Liver (tissue), 9 donors: Measurements from ENCODE around the gene WSCD2. TPM values are rescaled to one million over a fixed set of nuclear protein-coding genes. Genes with fewer than 3 reads are reported as not detected.

Experiments used
- DNase-seq: peaks from one replicate; pipeline ENCODE4 v3.0.0-alpha.2; 2017; ENCODE audit warnings: low spot score
- H3K27ac ChIP-seq, 2 donors: one replicate each; pipeline ENCODE4 v1.7.0; 2013; ENCODE audit warnings: inconsistent platforms in 2 of 2, low read length in 2 of 2, control low read depth in 1 of 2, low read depth in 1 of 2, mild to moderate bottlenecking in 1 of 2
- H3K27me3 ChIP-seq, 4 donors: one replicate each; pipeline versions ENCODE4 v1.6.1 to v1.7.0; 2013; ENCODE audit warnings: low read length in 3 of 4, inconsistent platforms in 1 of 4, mild to moderate bottlenecking in 1 of 4, moderate library complexity in 1 of 4; ENCODE audit not compliant: control insufficient read depth in 4 of 4, insufficient read depth in 4 of 4
- H3K36me3 ChIP-seq, 4 donors: one replicate each; pipeline versions ENCODE4 v1.6.1 to v1.7.0; 2013; ENCODE audit warnings: low read length in 3 of 4, mild to moderate bottlenecking in 3 of 4, low read depth in 1 of 4, moderate library complexity in 1 of 4; ENCODE audit not compliant: control insufficient read depth in 4 of 4, insufficient read depth in 3 of 4
- H3K4me1 ChIP-seq, 4 donors: one replicate each; pipeline versions ENCODE4 v1.6.1 to v1.7.0; 2013; ENCODE audit warnings: low read length in 3 of 4, mild to moderate bottlenecking in 3 of 4, moderate library complexity in 1 of 4; ENCODE audit not compliant: control insufficient read depth in 4 of 4, insufficient read depth in 4 of 4
- H3K4me3 ChIP-seq, 3 donors: one replicate each; pipeline versions ENCODE4 v1.6.1 to v1.7.0; 2013; ENCODE audit warnings: low read length in 3 of 3, control low read depth in 1 of 3, low read depth in 1 of 3, mild to moderate bottlenecking in 1 of 3
- H3K9ac ChIP-seq, 2 donors: one replicate each; pipeline ENCODE4 v1.7.0; 2013; ENCODE audit warnings: low read length in 2 of 2, mild to moderate bottlenecking in 2 of 2, moderate library complexity in 2 of 2, control low read depth in 1 of 2, low read depth in 1 of 2
- H3K9me3 ChIP-seq, 4 donors: one replicate each; pipeline versions ENCODE4 v1.6.1 to v1.7.0; 2013; ENCODE audit warnings: low read length in 3 of 4; ENCODE audit not compliant: control insufficient read depth in 4 of 4
- EGR1 ChIP-seq, 2 donors: IDR thresholded peaks; 2 replicates each; pipeline ENCODE4 v1.6.1; 2016 to 2018; ENCODE audit warnings: antibody characterized with exemption in 2 of 2, low read depth in 2 of 2
- FOXA1 ChIP-seq: IDR thresholded peaks from 2 replicates; pipeline ENCODE4 v1.6.1; 2016; ENCODE audit warnings: antibody characterized with exemption
- GABPA ChIP-seq, 2 donors: IDR thresholded peaks in 1 of 2; conservative IDR thresholded peaks in 1 of 2; 2 replicates each; pipeline ENCODE4 v1.6.1; 2016; ENCODE audit warnings: antibody characterized with exemption in 2 of 2, mild to moderate bottlenecking in 1 of 2, moderate library complexity in 1 of 2
- HNF4A ChIP-seq, 2 donors: conservative IDR thresholded peaks; 2 replicates each; pipeline ENCODE4 v1.6.1; 2016; ENCODE audit warnings: antibody characterized with exemption in 2 of 2, mild to moderate bottlenecking in 2 of 2
- HNF4G ChIP-seq: IDR thresholded peaks from 2 replicates; pipeline ENCODE4 v1.6.1; 2016; ENCODE audit warnings: antibody characterized with exemption
- JUND ChIP-seq, 2 donors: IDR thresholded peaks; 2 replicates each; pipeline ENCODE4 v1.6.1; 2016; ENCODE audit warnings: antibody characterized with exemption in 2 of 2
- NR2F2 ChIP-seq: IDR thresholded peaks from 2 replicates; pipeline ENCODE4 v1.6.1; 2016; ENCODE audit warnings: antibody characterized with exemption
- TAF1 ChIP-seq: conservative IDR thresholded peaks from 2 replicates; pipeline ENCODE4 v1.6.1; 2016; ENCODE audit warnings: antibody characterized with exemption, mild to moderate bottlenecking
- YY1 ChIP-seq: IDR thresholded peaks from 2 replicates; pipeline ENCODE4 v1.6.1; 2016; ENCODE audit warnings: antibody characterized with exemption, mild to moderate bottlenecking
- WGBS: extraction: QIAGEN DNeasy Blood & Tissue Kit; methylation state at CpG from one replicate; pipeline ENCODE4 v1.1.7; 2013; 5-methylcytosine and 5-hydroxymethylcytosine counted together
- polyA plus RNA-seq, 2 donors: library from polyadenylated mRNA; stranded (reverse) in 1 of 2; unstranded in 1 of 2; fragments of 200-250 nt in 1 of 2; fragments of >200 nt in 1 of 2; fragmentation: Nextera tagmentation in 1 of 2; extraction: Ambion mirVana in 1 of 2; gene quantifications; one replicate each; pipeline versions ENCODE4 v1.2.1 to v1.2.3, GENCODE V29; 2013 to 2015
- total RNA-seq, 2 donors: library from RNA; depleted of rRNA; stranded (reverse); fragments of >200 nt; gene quantifications; one replicate each; pipeline ENCODE4 v1.2.3, GENCODE V29; 2014
- TF ChIP-seq, protein P1 (sequence below): IDR thresholded peaks from 2 replicates; pipeline ENCODE4 v1.6.1; 2016; ENCODE audit warnings: antibody characterized with exemption
- TF ChIP-seq, protein P2 (sequence below): IDR thresholded peaks from 2 replicates; pipeline ENCODE4 v1.6.1; 2016; ENCODE audit warnings: antibody characterized with exemption, mild to moderate bottlenecking
- TF ChIP-seq, protein P3 (sequence below): fragments of 150-350 bp; IDR thresholded peaks from 2 replicates; pipeline ENCODE4 v1.5.1; 2017; ENCODE audit warnings: improper control_type of control experiment, low read depth, low read length; ENCODE audit not compliant: missing input control
- TF ChIP-seq, protein P4 (sequence below): IDR thresholded peaks from 2 replicates; pipeline ENCODE4 v1.6.1; 2016; ENCODE audit warnings: antibody characterized with exemption
- TF ChIP-seq, protein P5 (sequence below): IDR thresholded peaks from 2 replicates; pipeline ENCODE4 v1.6.1; 2016; ENCODE audit warnings: antibody characterized with exemption
- donor health status: healthy.
- donor health status: healthy.
- donor health status: healthy.
- donor health status: healthy.
- donor health status: healthy.

WSCD2 gene
- total and polyA plus RNA-seq, 4 donors, result under 0.01 to 0.09 (median 0.05) TPM; not detected in 1

DNA sequence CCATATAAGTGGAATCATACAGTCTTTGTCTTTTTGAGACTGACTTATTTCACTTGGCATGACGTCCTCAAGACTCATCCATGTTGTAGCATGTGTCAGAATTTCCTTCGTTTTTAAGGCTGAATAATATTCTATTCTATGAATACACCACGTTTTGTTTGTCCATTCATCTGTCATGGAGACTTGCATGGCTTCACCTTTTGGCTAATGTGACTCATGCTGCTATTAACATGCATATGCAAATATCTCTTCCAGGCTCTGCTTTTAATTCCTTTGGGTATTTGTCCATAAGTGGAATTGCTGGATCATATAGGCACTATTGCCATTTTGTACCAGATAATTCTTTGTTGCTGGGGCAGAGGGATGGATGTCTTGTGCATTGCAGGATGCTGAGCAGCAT is 19.6 kb upstream of the WSCD2 start:
- TF ChIP-seq HNF4A (conservative IDR thresholded peaks at IDR 0.05), result no peak
- TF ChIP-seq FOXA1, result no peak
- no peak for TF ChIP-seq EGR1 (IDR thresholded peaks at IDR 0.05; ENCODE audit: low read depth in 2 of 2)
- no peak for TF ChIP-seq HNF4G
- TF ChIP-seq, protein P1, sequence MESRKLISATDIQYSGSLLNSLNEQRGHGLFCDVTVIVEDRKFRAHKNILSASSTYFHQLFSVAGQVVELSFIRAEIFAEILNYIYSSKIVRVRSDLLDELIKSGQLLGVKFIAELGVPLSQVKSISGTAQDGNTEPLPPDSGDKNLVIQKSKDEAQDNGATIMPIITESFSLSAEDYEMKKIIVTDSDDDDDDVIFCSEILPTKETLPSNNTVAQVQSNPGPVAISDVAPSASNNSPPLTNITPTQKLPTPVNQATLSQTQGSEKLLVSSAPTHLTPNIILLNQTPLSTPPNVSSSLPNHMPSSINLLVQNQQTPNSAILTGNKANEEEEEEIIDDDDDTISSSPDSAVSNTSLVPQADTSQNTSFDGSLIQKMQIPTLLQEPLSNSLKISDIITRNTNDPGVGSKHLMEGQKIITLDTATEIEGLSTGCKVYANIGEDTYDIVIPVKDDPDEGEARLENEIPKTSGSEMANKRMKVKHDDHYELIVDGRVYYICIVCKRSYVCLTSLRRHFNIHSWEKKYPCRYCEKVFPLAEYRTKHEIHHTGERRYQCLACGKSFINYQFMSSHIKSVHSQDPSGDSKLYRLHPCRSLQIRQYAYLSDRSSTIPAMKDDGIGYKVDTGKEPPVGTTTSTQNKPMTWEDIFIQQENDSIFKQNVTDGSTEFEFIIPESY, result no peak
- no peak for TF ChIP-seq JUND (IDR thresholded peaks at IDR 0.05)
- TF ChIP-seq NR2F2, result no peak
- no peak overlapping the region for H3K4me3 ChIP-seq
- no peaks in the 10 kb centered on the region for H3K36me3 ChIP-seq
- WGBS, result 51% methylated on average over 3 of the region's 3 CpGs
- no peaks in the 10 kb centered on the region for H3K27me3 ChIP-seq
- no peaks in the 10 kb centered on the region for H3K4me1 ChIP-seq
- no peak overlapping the region for H3K9ac ChIP-seq
- no peak for DNase-seq
- no peaks in the 10 kb centered on the region for H3K9me3 ChIP-seq
- no peak overlapping the region for H3K27ac ChIP-seq

DNA sequence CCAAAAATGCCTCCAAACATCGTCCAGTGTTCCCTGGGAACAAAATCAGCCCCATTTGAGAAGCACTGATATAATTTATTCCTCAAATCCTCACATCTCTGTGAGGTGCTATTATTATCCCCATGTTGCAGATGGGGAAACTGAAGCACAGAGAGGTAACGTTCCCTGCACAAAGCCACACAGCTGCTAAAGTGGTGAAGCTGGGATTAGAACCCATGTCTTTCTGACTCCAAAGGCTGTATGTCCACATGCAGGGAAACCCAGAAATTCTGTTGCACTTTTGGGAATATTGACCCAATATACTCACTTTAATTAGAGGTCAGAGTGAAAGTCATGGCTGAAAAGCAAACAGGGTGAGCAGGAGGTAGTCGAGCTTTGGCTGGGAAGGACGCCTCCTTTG is 19.1 kb upstream of the WSCD2 start:
- no peak overlapping the region for H3K4me3 ChIP-seq
- H3K4me1 ChIP-seq, result no peaks in the 10 kb centered on the region
- 60% methylated on average over 4 of the region's 4 CpGs for WGBS
- no peaks in the 10 kb centered on the region for H3K9me3 ChIP-seq
- no peaks in the 10 kb centered on the region for H3K36me3 ChIP-seq
- DNase-seq, result no peak
- no peaks in the 10 kb centered on the region for H3K27me3 ChIP-seq
- no peak for TF ChIP-seq GABPA (IDR thresholded peaks at IDR 0.05 in 1 of 2, conservative IDR thresholded peaks at IDR 0.05 in 1 of 2)
- TF ChIP-seq HNF4A (conservative IDR thresholded peaks at IDR 0.05), result no peak
- TF ChIP-seq, protein P2, sequence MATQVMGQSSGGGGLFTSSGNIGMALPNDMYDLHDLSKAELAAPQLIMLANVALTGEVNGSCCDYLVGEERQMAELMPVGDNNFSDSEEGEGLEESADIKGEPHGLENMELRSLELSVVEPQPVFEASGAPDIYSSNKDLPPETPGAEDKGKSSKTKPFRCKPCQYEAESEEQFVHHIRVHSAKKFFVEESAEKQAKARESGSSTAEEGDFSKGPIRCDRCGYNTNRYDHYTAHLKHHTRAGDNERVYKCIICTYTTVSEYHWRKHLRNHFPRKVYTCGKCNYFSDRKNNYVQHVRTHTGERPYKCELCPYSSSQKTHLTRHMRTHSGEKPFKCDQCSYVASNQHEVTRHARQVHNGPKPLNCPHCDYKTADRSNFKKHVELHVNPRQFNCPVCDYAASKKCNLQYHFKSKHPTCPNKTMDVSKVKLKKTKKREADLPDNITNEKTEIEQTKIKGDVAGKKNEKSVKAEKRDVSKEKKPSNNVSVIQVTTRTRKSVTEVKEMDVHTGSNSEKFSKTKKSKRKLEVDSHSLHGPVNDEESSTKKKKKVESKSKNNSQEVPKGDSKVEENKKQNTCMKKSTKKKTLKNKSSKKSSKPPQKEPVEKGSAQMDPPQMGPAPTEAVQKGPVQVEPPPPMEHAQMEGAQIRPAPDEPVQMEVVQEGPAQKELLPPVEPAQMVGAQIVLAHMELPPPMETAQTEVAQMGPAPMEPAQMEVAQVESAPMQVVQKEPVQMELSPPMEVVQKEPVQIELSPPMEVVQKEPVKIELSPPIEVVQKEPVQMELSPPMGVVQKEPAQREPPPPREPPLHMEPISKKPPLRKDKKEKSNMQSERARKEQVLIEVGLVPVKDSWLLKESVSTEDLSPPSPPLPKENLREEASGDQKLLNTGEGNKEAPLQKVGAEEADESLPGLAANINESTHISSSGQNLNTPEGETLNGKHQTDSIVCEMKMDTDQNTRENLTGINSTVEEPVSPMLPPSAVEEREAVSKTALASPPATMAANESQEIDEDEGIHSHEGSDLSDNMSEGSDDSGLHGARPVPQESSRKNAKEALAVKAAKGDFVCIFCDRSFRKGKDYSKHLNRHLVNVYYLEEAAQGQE, result no peak
- TF ChIP-seq, protein P3, sequence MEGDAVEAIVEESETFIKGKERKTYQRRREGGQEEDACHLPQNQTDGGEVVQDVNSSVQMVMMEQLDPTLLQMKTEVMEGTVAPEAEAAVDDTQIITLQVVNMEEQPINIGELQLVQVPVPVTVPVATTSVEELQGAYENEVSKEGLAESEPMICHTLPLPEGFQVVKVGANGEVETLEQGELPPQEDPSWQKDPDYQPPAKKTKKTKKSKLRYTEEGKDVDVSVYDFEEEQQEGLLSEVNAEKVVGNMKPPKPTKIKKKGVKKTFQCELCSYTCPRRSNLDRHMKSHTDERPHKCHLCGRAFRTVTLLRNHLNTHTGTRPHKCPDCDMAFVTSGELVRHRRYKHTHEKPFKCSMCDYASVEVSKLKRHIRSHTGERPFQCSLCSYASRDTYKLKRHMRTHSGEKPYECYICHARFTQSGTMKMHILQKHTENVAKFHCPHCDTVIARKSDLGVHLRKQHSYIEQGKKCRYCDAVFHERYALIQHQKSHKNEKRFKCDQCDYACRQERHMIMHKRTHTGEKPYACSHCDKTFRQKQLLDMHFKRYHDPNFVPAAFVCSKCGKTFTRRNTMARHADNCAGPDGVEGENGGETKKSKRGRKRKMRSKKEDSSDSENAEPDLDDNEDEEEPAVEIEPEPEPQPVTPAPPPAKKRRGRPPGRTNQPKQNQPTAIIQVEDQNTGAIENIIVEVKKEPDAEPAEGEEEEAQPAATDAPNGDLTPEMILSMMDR, result no peak
- no peak for TF ChIP-seq NR2F2
- no peak for TF ChIP-seq YY1
- TF ChIP-seq JUND (IDR thresholded peaks at IDR 0.05), result no peak
- TF ChIP-seq, protein P4, sequence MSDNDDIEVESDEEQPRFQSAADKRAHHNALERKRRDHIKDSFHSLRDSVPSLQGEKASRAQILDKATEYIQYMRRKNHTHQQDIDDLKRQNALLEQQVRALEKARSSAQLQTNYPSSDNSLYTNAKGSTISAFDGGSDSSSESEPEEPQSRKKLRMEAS, result no peak
- no peak for TF ChIP-seq TAF1
- TF ChIP-seq, protein P1, result no peak
- TF ChIP-seq, protein P5, sequence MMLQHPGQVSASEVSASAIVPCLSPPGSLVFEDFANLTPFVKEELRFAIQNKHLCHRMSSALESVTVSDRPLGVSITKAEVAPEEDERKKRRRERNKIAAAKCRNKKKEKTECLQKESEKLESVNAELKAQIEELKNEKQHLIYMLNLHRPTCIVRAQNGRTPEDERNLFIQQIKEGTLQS, result no peak
- no peak overlapping the region for H3K9ac ChIP-seq
- H3K27ac ChIP-seq, result no peak overlapping the region
